ENCODE data around the gene MASTL. TPM values are rescaled to one million over a fixed set of nuclear protein-coding genes. Genes with fewer than 3 reads are reported as not detected.

The MASTL gene
- total RNA-seq, 1 donor from 2014 or later, result 7.7 TPM

GRCh38 chr10:27157150-27157549 is 2.0 kb downstream of the MASTL start:
- H3K9me3 ChIP-seq (ENCODE audit: insufficient read depth, low read depth, low read length), result no peaks in the 10 kb centered on the region
- peak overlapping the region; percentile 5 for H3K4me3 ChIP-seq (ENCODE audit: insufficient read depth, low read depth, low read length)

DNA sequence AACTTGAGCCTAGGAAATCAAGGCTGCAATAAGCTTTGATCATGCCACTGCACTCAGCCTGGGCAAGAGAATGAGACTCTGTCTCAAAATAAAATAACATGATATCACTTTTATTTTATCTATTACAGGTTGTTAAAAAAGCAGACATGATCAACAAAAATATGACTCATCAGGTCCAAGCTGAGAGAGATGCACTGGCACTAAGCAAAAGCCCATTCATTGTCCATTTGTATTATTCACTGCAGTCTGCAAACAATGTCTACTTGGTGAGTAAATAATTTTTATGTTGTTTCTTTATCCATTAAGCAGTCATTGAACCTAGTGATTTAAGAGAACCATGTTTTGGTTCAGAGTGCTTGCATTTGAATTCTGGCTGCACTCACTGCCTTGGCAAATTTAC is 3.3 kb downstream of the MASTL start:
- Mint-ChIP-seq H3K27me3 (ENCODE audit: low read depth, unreplicated experiment) (no peaks in the 10 kb centered on the region), H3K9me3 (ENCODE audit: unreplicated experiment) (no peaks in the 10 kb centered on the region), H3K27ac (ENCODE audit: unreplicated experiment) (no peak overlapping the region), H3K36me3 (ENCODE audit: low read depth, unreplicated experiment) (no peaks in the 10 kb centered on the region), H3K4me1 (ENCODE audit: low read depth, unreplicated experiment) (peaks cover 3% of the 10 kb centered on the region), H3K4me3 (ENCODE audit: unreplicated experiment) (no peak overlapping the region)
- TF ChIP-seq CTCF (IDR thresholded peaks at IDR 0.05; ENCODE audit: insufficient read depth, low read depth, low read length) (no peak), EZH2 (IDR thresholded peaks at IDR 0.05; ENCODE audit: insufficient read depth, low read length) (no peak)
- no peaks in the 10 kb centered on the region for H3K27me3 ChIP-seq (ENCODE audit: insufficient read depth, low read length)
- peaks cover 4% of the 10 kb centered on the region for H4K20me1 ChIP-seq (ENCODE audit: insufficient read depth, low read length)
- H3K4me2 ChIP-seq (ENCODE audit: low read length), result no peak overlapping the region
- H3K9ac ChIP-seq (ENCODE audit: low read length), result no peak overlapping the region
- peaks cover 12% of the 10 kb centered on the region for H3K36me3 ChIP-seq (ENCODE audit: insufficient read depth, low read length)
- H2AFZ ChIP-seq (ENCODE audit: low read depth, low read length), result no peak overlapping the region
- H3K9me3 ChIP-seq (ENCODE audit: insufficient read depth, low read depth, low read length), result no peaks in the 10 kb centered on the region
- peak; percentile 2 for DNase-seq (ENCODE audit: low read depth)
- H3K27ac ChIP-seq (ENCODE audit: low read depth, low read length), result no peak overlapping the region
- H3K4me3 ChIP-seq (ENCODE audit: insufficient read depth, low read depth, low read length), result no peak overlapping the region
- no peak for FAIRE-seq
- H3K79me2 ChIP-seq (ENCODE audit: insufficient read depth, low read length), result peaks cover 46% of the 10 kb centered on the region
- peaks cover 9% of the 10 kb centered on the region for H3K4me1 ChIP-seq (ENCODE audit: insufficient read depth, low read length)

More at GRCh38 chr10:27157150-27157549, 2.0 kb downstream of the MASTL start:
- H2AFZ ChIP-seq (ENCODE audit: low read depth, low read length), result no peak overlapping the region
- TF ChIP-seq EZH2 (IDR thresholded peaks at IDR 0.05; ENCODE audit: insufficient read depth, low read length), result no peak
- no peak for TF ChIP-seq CTCF (IDR thresholded peaks at IDR 0.05; ENCODE audit: insufficient read depth, low read depth, low read length)
- Mint-ChIP-seq H3K9me3 (ENCODE audit: unreplicated experiment) (no peaks in the 10 kb centered on the region), H3K4me3 (ENCODE audit: unreplicated experiment) (peak overlapping the region; percentile 95), H3K27me3 (ENCODE audit: low read depth, unreplicated experiment) (no peaks in the 10 kb centered on the region), H3K4me1 (ENCODE audit: low read depth, unreplicated experiment) (peaks cover 10% of the 10 kb centered on the region), H3K36me3 (ENCODE audit: low read depth, unreplicated experiment) (no peaks in the 10 kb centered on the region), H3K27ac (ENCODE audit: unreplicated experiment) (peak overlapping the region; percentile 48)
- no peak for FAIRE-seq
- no peaks in the 10 kb centered on the region for H3K27me3 ChIP-seq (ENCODE audit: insufficient read depth, low read length)
- H3K9ac ChIP-seq (ENCODE audit: low read length), result peak overlapping the region; percentile 98
- peaks cover 59% of the 10 kb centered on the region for H3K79me2 ChIP-seq (ENCODE audit: insufficient read depth, low read length)
- no peak overlapping the region for H3K27ac ChIP-seq (ENCODE audit: low read depth, low read length)
- peaks cover 12% of the 10 kb centered on the region for H3K36me3 ChIP-seq (ENCODE audit: insufficient read depth, low read length)
- no peak for DNase-seq (ENCODE audit: low read depth)
- H4K20me1 ChIP-seq (ENCODE audit: insufficient read depth, low read length), result peaks cover 17% of the 10 kb centered on the region
- H3K4me1 ChIP-seq (ENCODE audit: insufficient read depth, low read length), result peaks cover 14% of the 10 kb centered on the region
- peak overlapping the region; percentile 95 for H3K4me2 ChIP-seq (ENCODE audit: low read length)

DNA sequence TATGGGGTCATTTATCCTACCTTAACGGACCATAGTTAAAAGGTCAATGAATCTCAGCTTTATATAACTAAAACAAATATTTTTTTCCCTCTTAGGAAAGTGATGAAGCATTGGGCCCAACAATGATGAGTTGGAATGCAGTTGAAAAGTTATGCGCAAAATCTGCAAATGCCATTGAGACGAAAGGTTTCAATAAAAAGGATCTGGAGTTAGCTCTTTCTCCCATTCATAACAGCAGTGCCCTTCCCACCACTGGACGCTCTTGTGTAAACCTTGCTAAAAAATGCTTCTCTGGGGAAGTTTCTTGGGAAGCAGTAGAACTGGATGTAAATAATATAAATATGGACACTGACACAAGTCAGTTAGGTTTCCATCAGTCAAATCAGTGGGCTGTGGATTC is 14.7 kb downstream of the MASTL start:
- peaks cover 37% of the 10 kb centered on the region for H3K36me3 ChIP-seq (ENCODE audit: insufficient read depth, low read length)
- no peaks in the 10 kb centered on the region for H3K36me3 Mint-ChIP-seq (ENCODE audit: low read depth, unreplicated experiment)
- no peak overlapping the region for H3K4me3 Mint-ChIP-seq (ENCODE audit: unreplicated experiment)
- no peaks in the 10 kb centered on the region for H3K27me3 Mint-ChIP-seq (ENCODE audit: low read depth, unreplicated experiment)
- no peak overlapping the region for H3K4me3 ChIP-seq (ENCODE audit: insufficient read depth, low read depth, low read length)
- TF ChIP-seq CTCF (IDR thresholded peaks at IDR 0.05; ENCODE audit: insufficient read depth, low read depth, low read length) (no peak), EZH2 (IDR thresholded peaks at IDR 0.05; ENCODE audit: insufficient read depth, low read length) (no peak)
- no peaks in the 10 kb centered on the region for H3K9me3 Mint-ChIP-seq (ENCODE audit: unreplicated experiment)
- H3K9me3 ChIP-seq (ENCODE audit: insufficient read depth, low read depth, low read length), result no peaks in the 10 kb centered on the region
- H2AFZ ChIP-seq (ENCODE audit: low read depth, low read length), result no peak overlapping the region
- no peaks in the 10 kb centered on the region for H4K20me1 ChIP-seq (ENCODE audit: insufficient read depth, low read length)
- no peak for DNase-seq (ENCODE audit: low read depth)
- H3K9ac ChIP-seq (ENCODE audit: low read length), result no peak overlapping the region
- no peaks in the 10 kb centered on the region for H3K27me3 ChIP-seq (ENCODE audit: insufficient read depth, low read length)
- no peaks in the 10 kb centered on the region for H3K4me1 ChIP-seq (ENCODE audit: insufficient read depth, low read length)
- H3K79me2 ChIP-seq (ENCODE audit: insufficient read depth, low read length), result no peaks in the 10 kb centered on the region
- no peaks in the 10 kb centered on the region for H3K4me1 Mint-ChIP-seq (ENCODE audit: low read depth, unreplicated experiment)
- H3K27ac Mint-ChIP-seq (ENCODE audit: unreplicated experiment), result no peak overlapping the region
- no peak overlapping the region for H3K4me2 ChIP-seq (ENCODE audit: low read length)
- no peak overlapping the region for H3K27ac ChIP-seq (ENCODE audit: low read depth, low read length)
- FAIRE-seq, result no peak
